GM12878 (cell line): ENCODE data around the gene UBL4A. TPM values are rescaled to one million over a fixed set of nuclear protein-coding genes. Genes with fewer than 3 reads are reported as not detected.
A peak's percentile ranks its signal among the peaks of the same experiment; 100 is the strongest.

Experiments used
- ATAC-seq: fragments of 200-7000 bp; cut with Tn5 transposase; 3 replicates; pipeline ENCODE4 v1.9.1; 2020; ENCODE audit warnings: mild to moderate bottlenecking, moderate library complexity
- BruUV-seq: library from RNA; stranded (reverse); fragments of 400-500 nt; replicated peaks from 2 replicates; lab custom pipeline; 2021; lab: Mats Ljungman, UMichigan
- CTCF ChIA-PET: fragments of 300-600 bp; sonication (Branson Sonifier 250); formaldehyde crosslinking; extraction: SDS; loops from one replicate; lab custom pipeline; 2021; ENCODE audit warnings: inconsistent platforms; lab: Yijun Ruan, JAX
- POLR2A ChIA-PET: fragments of 350-600 bp; formaldehyde crosslinking; extraction: SDS; loops from one replicate; lab custom pipeline; 2021; ENCODE audit warnings: inconsistent platforms; lab: Charles Lee
- RAD21 ChIA-PET: fragments of 300-600 bp; sonication (Branson Sonifier 250); formaldehyde crosslinking; loops from one replicate; lab custom pipeline; 2023; ENCODE audit warnings: antibody characterized with exemption; ENCODE audit not compliant: unreplicated experiment; lab: Charles Lee
- SMC1A ChIA-PET: fragments of 300-600 bp; sonication (Branson Sonifier 250); formaldehyde crosslinking; loops from one replicate; lab custom pipeline; 2023; ENCODE audit not compliant: unreplicated experiment, uncharacterized antibody; lab: Charles Lee
- DNase-seq: peaks from one replicate; pipeline ENCODE4 v3.0.0-alpha.2; 2011; ENCODE audit warnings: low read depth, low spot score
- FAIRE-seq: peaks from 3 replicates; lab custom pipeline; 2011; peaks lifted over from hg19 to GRCh38; lab: Jason Lieb, UNC
- H2AFZ ChIP-seq: 2 replicates; pipeline ENCODE4 v1.6.0; 2011; ENCODE audit warnings: low read depth, low read length, control low read depth; ENCODE audit not compliant: control insufficient read depth
- H3K27ac ChIP-seq: 2 replicates; pipeline ENCODE4 v1.5.1; 2011; ENCODE audit warnings: control low read depth; ENCODE audit not compliant: control insufficient read depth, insufficient read depth
- H3K27me3 ChIP-seq, 2 experiments: replicated peaks in 1 of 2; 2 replicates each; pipeline versions ENCODE4 v1.6.0 to v1.6.1; 2011; ENCODE audit warnings: low read length in 1 of 2; ENCODE audit not compliant: control insufficient read depth in 2 of 2, insufficient read depth in 2 of 2
- H3K36me3 ChIP-seq, 2 experiments: 2 replicates each; pipeline ENCODE4 v1.5.1; 2011; ENCODE audit warnings: low read length in 1 of 2; ENCODE audit not compliant: control insufficient read depth in 2 of 2, insufficient read depth in 2 of 2
- H3K4me1 ChIP-seq: 2 replicates; pipeline ENCODE4 v1.6.1; 2011; ENCODE audit warnings: mild to moderate bottlenecking, low read length, moderate library complexity, mixed read lengths; ENCODE audit not compliant: control insufficient read depth, insufficient read depth
- H3K4me2 ChIP-seq: 2 replicates; pipeline ENCODE4 v1.6.0; 2011; ENCODE audit warnings: control low read depth; ENCODE audit not compliant: control insufficient read depth, insufficient read depth
- H3K4me3 ChIP-seq: fragments of 200-600 bp; sonication (generic); 2 replicates; pipeline ENCODE4 v1.5.1; 2016
- H3K79me2 ChIP-seq: 2 replicates; pipeline ENCODE4 v1.6.0; 2011; ENCODE audit warnings: low read length; ENCODE audit not compliant: control insufficient read depth, insufficient read depth
- H3K9ac ChIP-seq: 2 replicates; pipeline ENCODE4 v1.8.0; 2011; ENCODE audit warnings: low read length, control low read depth, mixed read lengths; ENCODE audit not compliant: control insufficient read depth, insufficient read depth
- H3K9me3 ChIP-seq: replicated peaks from 3 replicates; pipeline ENCODE4 v1.5.1; 2011; ENCODE audit warnings: mild to moderate bottlenecking, low read length; ENCODE audit not compliant: control insufficient read depth, insufficient read depth
- H4K20me1 ChIP-seq: 2 replicates; pipeline ENCODE4 v1.6.0; 2011; ENCODE audit not compliant: control insufficient read depth, insufficient read depth
- EGR1 ChIP-seq, 2 experiments: IDR thresholded peaks; 1 replicate in 1 of 2; 2 replicates in 1 of 2; pipeline ENCODE4 v1.6.1; 2011 to 2012; ENCODE audit warnings: low read depth in 2 of 2, low read length in 2 of 2, borderline replicate concordance in 1 of 2, mild to moderate bottlenecking in 1 of 2, moderate library complexity in 1 of 2
- ETV6 ChIP-seq, 2 experiments: fragments of 450-650 bp in 1 of 2; IDR thresholded peaks in 1 of 2; conservative IDR thresholded peaks in 1 of 2; 2 replicates each; pipeline ENCODE4 v1.6.1; 2014; ENCODE audit warnings: antibody characterized with exemption in 1 of 2, borderline replicate concordance in 1 of 2, low read depth in 1 of 2, mild to moderate bottlenecking in 1 of 2, moderate library complexity in 1 of 2
- KDM1A ChIP-seq: fragments of 200-600 bp; sonication (generic); IDR thresholded peaks from 2 replicates; pipeline ENCODE4 v1.6.1; 2016; ENCODE audit warnings: borderline replicate concordance
- MLLT1 ChIP-seq: fragments of 450-650 bp; IDR thresholded peaks from 2 replicates; pipeline ENCODE4 v1.6.1; 2016; ENCODE audit warnings: mild to moderate bottlenecking
- WGBS: methylation state at CpG from one replicate; pipeline ENCODE4 v1.1.6; 2016; ENCODE audit warnings: low lambda C conversion rate; ENCODE audit not compliant: insufficient replicate concordance, insufficient coverage; ENCODE audit errors: missing lambda C conversion rate; 5-methylcytosine and 5-hydroxymethylcytosine counted together
- in situ Hi-C: fragments of 300-500 bp; cut with MboI; formaldehyde crosslinking; loops from 9 replicates; pipeline ENCODE4 v1.14.3; 2018; ENCODE audit warnings: mixed read lengths
- intact Hi-C: fragments of 100-400 bp; cut with micrococcal nuclease; formaldehyde crosslinking; loops from one replicate; pipeline ENCODE4 v1.14.2; 2022; ENCODE audit not compliant: unreplicated experiment
- polyA plus RNA-seq, 11 experiments: library from polyadenylated mRNA; depleted of rRNA in 4 of 11; unstranded in 6 of 11; stranded (reverse) in 5 of 11; fragments of >200 nt; fragmentation: Nextera tagmentation in 4 of 11; fragmentation: Illumina TruSeq in 1 of 11; extraction: Ambion mirVana in 4 of 11; extraction: Trizol in 1 of 11; gene quantifications; 1 replicate in 1 of 11; 2 replicates in 10 of 11; pipeline versions ENCODE4 v1.2.1 to v1.2.3, GENCODE V29; 2011 to 2016; ENCODE audit warnings: inconsistent platforms in 2 of 11, missing spikeins in 2 of 11, low read depth in 1 of 11
- total RNA-seq, 4 experiments: library from RNA; depleted of rRNA in 3 of 4; stranded (reverse); fragments of >200 nt in 3 of 4; fragmentation: Illumina TruSeq in 1 of 4; extraction: Trizol in 1 of 4; gene quantifications; 2 replicates each; pipeline versions ENCODE4 v1.2.1 to v1.2.3, GENCODE V29; 2013 to 2021

The UBL4A gene
- total and polyA plus RNA-seq, 10 of the 15 experiments (the other 5 are each of a cell fraction or from before 2014, with no cell fraction given), result 4.2 to 49.9 (median 34.0) TPM

- FAIRE-seq (no peak), DNase-seq (no peak), ATAC-seq (no peak)
- H3K27me3 ChIP-seq, result no peaks in the 10 kb centered on the region
- 61% methylated on average over 28 of the region's 28 CpGs for WGBS
- no TSS peak for BruUV-seq
- no peaks in the 10 kb centered on the region for H3K4me1 ChIP-seq
- peak overlapping the region; percentile 74 for H3K4me3 ChIP-seq
- RAD21 ChIA-PET, result no interaction called here
- no peak overlapping the region for H2AFZ ChIP-seq
- no peaks in the 10 kb centered on the region for H4K20me1 ChIP-seq
- no peak for TF ChIP-seq KDM1A
- peak; percentile 54; the same call in 1 of the 2 replicates for TF ChIP-seq MLLT1
- TF ChIP-seq EGR1 (IDR thresholded peaks at IDR 0.05; ENCODE audit: borderline replicate concordance in 1 of 2, low read depth in 2 of 2, low read length in 2 of 2), result no peak
- no peak for TF ChIP-seq ETV6 (conservative IDR thresholded peaks at IDR 0.05 in 1 of 2, IDR thresholded peaks at IDR 0.05 in 1 of 2; ENCODE audit: borderline replicate concordance in 1 of 2, low read depth in 1 of 2)
- intact Hi-C loops (loop anchor here (5.0 kb wide), 2 partner anchors 39 to 41 kb away; partner anchors contain the start of genes LAGE3 and RPL10), in situ Hi-C loops (no loop called here)
- CTCF ChIA-PET, result no interaction called here
- SMC1A ChIA-PET, result no interaction called here
- POLR2A ChIA-PET, result interaction anchor here (0.7 to 1.7 kb wide), 4 partner anchors 11 to 52 kb away, joined by 3 read pairs; partner anchors contain the start of genes RPL10 and SLC10A3
- H3K9me3 ChIP-seq, result no peaks in the 10 kb centered on the region; the same call in 2 of the 3 replicates
- peaks cover 21% of the 10 kb centered on the region for H3K79me2 ChIP-seq
- peak overlapping the region; percentile 56; the same call in 1 of the 2 replicates for H3K9ac ChIP-seq
- no peak overlapping the region for H3K27ac ChIP-seq
- H3K36me3 ChIP-seq, result peaks cover 0 to 5% of the 10 kb centered on the region in 2 experiments; a peak in 1 of 4 replicates
- peak overlapping the region; percentile 84 for H3K4me2 ChIP-seq
These were observed 48.2 kb downstream of the UBL4A start for GRCh38 chrX:154437971-154438893.
